Caco-2 (cell line): ENCODE results near the gene CCDC34. TPM values are rescaled to one million over a fixed set of nuclear protein-coding genes. Genes with fewer than 3 reads are reported as not detected.

Source experiments
- BruUV-seq: library from RNA; stranded (reverse); fragments of 400-500 nt; replicated peaks from 2 replicates; lab custom pipeline; 2021; lab: Mats Ljungman, UMichigan
- CTCF ChIA-PET: fragments of 300-600 bp; sonication (Branson Sonifier 250); formaldehyde crosslinking; loops from one replicate; lab custom pipeline; 2022; ENCODE audit warnings: antibody characterized with exemption; lab: Charles Lee
- POLR2A ChIA-PET: fragments of 300-600 bp; sonication (Branson Sonifier 250); formaldehyde crosslinking; loops from one replicate; lab custom pipeline; 2022; ENCODE audit warnings: antibody characterized with exemption; lab: Charles Lee
- DNase-seq, 2 experiments: peaks; one replicate each; pipeline versions ENCODE4 v3.0.0 to v3.0.0-alpha.2; 2020 to 2022
- H3K27me3 ChIP-seq: replicated peaks from 2 replicates; pipeline ENCODE4 v1.6.0; 2011; ENCODE audit warnings: low read length; ENCODE audit not compliant: control insufficient read depth, insufficient read depth
- H3K36me3 ChIP-seq: 2 replicates; pipeline ENCODE4 v1.5.1; 2011; ENCODE audit warnings: low read length; ENCODE audit not compliant: control insufficient read depth, insufficient read depth
- H3K4me1 ChIP-seq: fragments of 250-450 bp; sonication (Bioruptor Pico); 2 replicates; pipeline ENCODE4 v1.5.1; 2020; ENCODE audit warnings: mild to moderate bottlenecking
- H3K4me3 ChIP-seq: 2 replicates; pipeline ENCODE4 v1.5.1; 2011; ENCODE audit warnings: low read depth, mild to moderate bottlenecking, control low read depth, low read length
- H3K9me3 ChIP-seq: fragments of 250-450 bp; sonication (Bioruptor Pico); 2 replicates; pipeline ENCODE4 v1.5.1; 2020; ENCODE audit warnings: mild to moderate bottlenecking, moderate library complexity
- H3K27ac Mint-ChIP-seq: one replicate; pipeline ENCODE4 v1.8.0; 2022; ENCODE audit warnings: mixed read lengths; ENCODE audit not compliant: unreplicated experiment
- H3K27me3 Mint-ChIP-seq: one replicate; pipeline ENCODE4 v1.8.0; 2022; ENCODE audit warnings: mixed read lengths; ENCODE audit not compliant: insufficient read depth, unreplicated experiment
- H3K36me3 Mint-ChIP-seq: one replicate; pipeline ENCODE4 v1.8.0; 2022; ENCODE audit warnings: mild to moderate bottlenecking, mixed read lengths; ENCODE audit not compliant: insufficient read depth, unreplicated experiment
- H3K4me1 Mint-ChIP-seq: one replicate; pipeline ENCODE4 v1.8.0; 2022; ENCODE audit warnings: low read depth, mixed read lengths; ENCODE audit not compliant: unreplicated experiment
- H3K4me3 Mint-ChIP-seq: one replicate; pipeline ENCODE4 v1.8.0; 2022; ENCODE audit warnings: mild to moderate bottlenecking, moderate library complexity, mixed read lengths; ENCODE audit not compliant: unreplicated experiment
- H3K9me3 Mint-ChIP-seq: one replicate; pipeline ENCODE4 v1.8.0; 2022; ENCODE audit warnings: mixed read lengths; ENCODE audit not compliant: unreplicated experiment
- intact Hi-C: fragments of 100-400 bp; cut with micrococcal nuclease; formaldehyde crosslinking; loops from one replicate; pipeline ENCODE4 v1.10.0; 2022; ENCODE audit not compliant: unreplicated experiment
- total RNA-seq: library from RNA; stranded (reverse); gene quantifications from 2 replicates; pipeline ENCODE4 v1.2.3, GENCODE V29; 2022
- TF ChIP-seq, protein P1 (sequence below), 2 experiments: fragments of 200-600 bp in 1 of 2; IDR thresholded peaks; 1 replicate in 1 of 2; 2 replicates in 1 of 2; pipeline versions ENCODE4 v1.5.1 to v1.8.0; 2011 to 2022; ENCODE audit warnings: antibody characterized with exemption in 1 of 2, control low read depth in 1 of 2, inconsistent platforms in 1 of 2, low read depth in 1 of 2, low read length in 1 of 2, mild to moderate bottlenecking in 1 of 2, moderate library complexity in 1 of 2; ENCODE audit not compliant: insufficient read depth in 1 of 2, severe bottlenecking in 1 of 2, unreplicated experiment in 1 of 2

CCDC34 gene
- total RNA-seq, 1 experiment from 2014 or later: 25.7 TPM

GRCh38 chr11:27405134-27405533 lies 42.1 kb upstream of the CCDC34 start:
- H3K9me3 Mint-ChIP-seq: no peaks in the 10 kb centered on the region
- Histone ChIP-seq H3K4me1 (peaks cover 18% of the 10 kb centered on the region), H3K36me3 (no peaks in the 10 kb centered on the region; the same call in 1 of the 2 replicates), H3K27me3 (no peaks in the 10 kb centered on the region), H3K4me3 (no peak overlapping the region), H3K9me3 (no peaks in the 10 kb centered on the region)
- ChIA-PET POLR2A (no interaction called here), CTCF (no interaction called here)
- H3K36me3 Mint-ChIP-seq: no peaks in the 10 kb centered on the region
- TF ChIP-seq, protein P1, sequence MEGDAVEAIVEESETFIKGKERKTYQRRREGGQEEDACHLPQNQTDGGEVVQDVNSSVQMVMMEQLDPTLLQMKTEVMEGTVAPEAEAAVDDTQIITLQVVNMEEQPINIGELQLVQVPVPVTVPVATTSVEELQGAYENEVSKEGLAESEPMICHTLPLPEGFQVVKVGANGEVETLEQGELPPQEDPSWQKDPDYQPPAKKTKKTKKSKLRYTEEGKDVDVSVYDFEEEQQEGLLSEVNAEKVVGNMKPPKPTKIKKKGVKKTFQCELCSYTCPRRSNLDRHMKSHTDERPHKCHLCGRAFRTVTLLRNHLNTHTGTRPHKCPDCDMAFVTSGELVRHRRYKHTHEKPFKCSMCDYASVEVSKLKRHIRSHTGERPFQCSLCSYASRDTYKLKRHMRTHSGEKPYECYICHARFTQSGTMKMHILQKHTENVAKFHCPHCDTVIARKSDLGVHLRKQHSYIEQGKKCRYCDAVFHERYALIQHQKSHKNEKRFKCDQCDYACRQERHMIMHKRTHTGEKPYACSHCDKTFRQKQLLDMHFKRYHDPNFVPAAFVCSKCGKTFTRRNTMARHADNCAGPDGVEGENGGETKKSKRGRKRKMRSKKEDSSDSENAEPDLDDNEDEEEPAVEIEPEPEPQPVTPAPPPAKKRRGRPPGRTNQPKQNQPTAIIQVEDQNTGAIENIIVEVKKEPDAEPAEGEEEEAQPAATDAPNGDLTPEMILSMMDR (IDR thresholded peaks at IDR 0.05; ENCODE audit: insufficient read depth in 1 of 2, low read depth in 1 of 2, low read length in 1 of 2, severe bottlenecking in 1 of 2, unreplicated experiment in 1 of 2): no peak
- H3K27ac Mint-ChIP-seq: no peak overlapping the region
- H3K4me1 Mint-ChIP-seq: peaks cover 18% of the 10 kb centered on the region
- H3K4me3 Mint-ChIP-seq: no peak overlapping the region
- no peaks in the 10 kb centered on the region for H3K27me3 Mint-ChIP-seq
- BruUV-seq: no TSS peak
- DNase-seq: no peak
- intact Hi-C loops: no loop called here

GRCh38 chr11:27404427-27404826 lies 41.4 kb upstream of the CCDC34 start:
- H3K4me1 Mint-ChIP-seq: peaks cover 13% of the 10 kb centered on the region
- no TSS peak for BruUV-seq
- TF ChIP-seq, protein P1 (IDR thresholded peaks at IDR 0.05; ENCODE audit: insufficient read depth in 1 of 2, low read depth in 1 of 2, low read length in 1 of 2, severe bottlenecking in 1 of 2, unreplicated experiment in 1 of 2): no peak
- Histone ChIP-seq H3K9me3 (no peaks in the 10 kb centered on the region), H3K27me3 (no peaks in the 10 kb centered on the region), H3K36me3 (no peaks in the 10 kb centered on the region; the same call in 1 of the 2 replicates), H3K4me1 (peaks cover 18% of the 10 kb centered on the region), H3K4me3 (no peak overlapping the region)
- H3K4me3 Mint-ChIP-seq: no peak overlapping the region
- CTCF ChIA-PET: no interaction called here
- H3K27me3 Mint-ChIP-seq: no peaks in the 10 kb centered on the region
- POLR2A ChIA-PET: no interaction called here
- no peak overlapping the region for H3K27ac Mint-ChIP-seq
- intact Hi-C loops: no loop called here
- DNase-seq: no peak
- H3K36me3 Mint-ChIP-seq: no peaks in the 10 kb centered on the region
- no peaks in the 10 kb centered on the region for H3K9me3 Mint-ChIP-seq

DNA sequence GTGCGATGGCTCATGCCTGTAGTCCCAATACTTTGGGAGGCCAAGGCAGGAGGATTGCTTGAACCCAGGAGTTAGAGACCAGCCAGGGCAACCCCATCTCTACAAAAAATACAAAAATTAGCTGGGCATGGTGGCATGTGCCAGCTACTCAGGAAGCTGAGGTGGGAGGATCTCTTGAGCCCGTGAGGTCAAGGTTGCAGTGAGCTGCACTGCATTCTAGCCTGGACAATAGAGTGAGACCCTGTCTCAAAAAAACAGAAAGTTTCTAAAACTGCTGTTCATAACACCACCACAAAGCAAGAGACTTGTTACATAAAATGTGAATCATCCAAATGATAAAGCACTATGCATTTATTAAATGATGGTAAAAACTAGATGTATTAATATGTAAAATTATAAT lies 40.2 kb upstream of the CCDC34 start:
- Mint-ChIP-seq H3K4me3 (no peak overlapping the region), H3K27me3 (no peaks in the 10 kb centered on the region), H3K9me3 (no peaks in the 10 kb centered on the region), H3K4me1 (peaks cover 19% of the 10 kb centered on the region), H3K27ac (no peak overlapping the region), H3K36me3 (no peaks in the 10 kb centered on the region)
- Histone ChIP-seq H3K4me1 (peaks cover 24% of the 10 kb centered on the region), H3K27me3 (no peaks in the 10 kb centered on the region), H3K4me3 (no peak overlapping the region), H3K36me3 (no peaks in the 10 kb centered on the region; the same call in 1 of the 2 replicates), H3K9me3 (no peaks in the 10 kb centered on the region)
- DNase-seq: no peak
- intact Hi-C loops: no loop called here
- POLR2A ChIA-PET: no interaction called here
- CTCF ChIA-PET: no interaction called here
- no TSS peak for BruUV-seq
- TF ChIP-seq, protein P1 (IDR thresholded peaks at IDR 0.05; ENCODE audit: insufficient read depth in 1 of 2, low read depth in 1 of 2, low read length in 1 of 2, severe bottlenecking in 1 of 2, unreplicated experiment in 1 of 2): no peak
